B cell (primary cell): ENCODE data around the gene GARRE1. TPM values are rescaled to one million over a fixed set of nuclear protein-coding genes. Genes with fewer than 3 reads are reported as not detected.
"Not testable (repeated sequence)": the region's sequence is repeated elsewhere in the genome, so short reads cannot be mapped to it uniquely, and the experiment has no call there.

Experiments
- ATAC-seq: fragments of 200-7000 bp; cut with Tn5 transposase; one replicate; pipeline ENCODE4 v1.10.0; 2021; ENCODE audit warnings: low read depth, mild to moderate bottlenecking, moderate number of reproducible peaks, moderate library complexity
- CTCF ChIA-PET: fragments of 350-600 bp; sonication (Branson Sonifier 250); formaldehyde crosslinking; loops from one replicate; lab custom pipeline; 2021; ENCODE audit warnings: antibody characterized with exemption, inconsistent platforms; lab: Charles Lee
- POLR2A ChIA-PET: fragments of 350-600 bp; sonication (Branson Sonifier 250); formaldehyde crosslinking; loops from one replicate; lab custom pipeline; 2021; ENCODE audit warnings: antibody characterized with exemption; lab: Charles Lee
- DNase-seq: peaks from one replicate; pipeline ENCODE4 v3.0.0; 2013
- H2AFZ ChIP-seq: 2 replicates; pipeline ENCODE4 v1.6.1; 2012; ENCODE audit warnings: mild to moderate bottlenecking, low read depth, low read length; ENCODE audit not compliant: insufficient read depth, poor library complexity, severe bottlenecking
- H3K27ac ChIP-seq, 2 donors: 1 replicate in 1 of 2; 2 replicates in 1 of 2; pipeline ENCODE4 v1.5.1; 2012 to 2013; ENCODE audit warnings: low read length in 2 of 2, mild to moderate bottlenecking in 2 of 2, moderate library complexity in 1 of 2
- H3K27me3 ChIP-seq, 4 experiments: fragments of 200-600 bp in 1 of 4; sonication (generic) in 1 of 4; replicated peaks in 1 of 4; 1 replicate in 2 of 4; 2 replicates in 2 of 4; pipeline versions ENCODE4 v1.6.1 to v1.7.0; 2013 to 2016; ENCODE audit warnings: low read length in 3 of 4, mild to moderate bottlenecking in 2 of 4, mixed read lengths in 1 of 4, moderate library complexity in 1 of 4; ENCODE audit not compliant: insufficient read depth in 4 of 4, control insufficient read depth in 3 of 4; ENCODE audit errors: control extremely low read depth in 1 of 4
- H3K36me3 ChIP-seq, 2 experiments: replicated peaks in 1 of 2; 1 replicate in 1 of 2; 2 replicates in 1 of 2; pipeline versions ENCODE4 v1.6.1 to v1.7.1; 2013; ENCODE audit warnings: low read length in 1 of 2; ENCODE audit not compliant: insufficient read depth in 2 of 2, control insufficient read depth in 1 of 2; ENCODE audit errors: control extremely low read depth in 1 of 2, extremely low read depth in 1 of 2
- H3K4me1 ChIP-seq, 2 donors: fragments of 200-600 bp in 1 of 2; sonication (generic) in 1 of 2; 1 replicate in 1 of 2; 2 replicates in 1 of 2; pipeline versions ENCODE4 v1.5.1 to v1.6.1; 2013 to 2017; ENCODE audit warnings: low read length in 2 of 2; ENCODE audit not compliant: control insufficient read depth in 2 of 2, insufficient read depth in 2 of 2
- H3K4me2 ChIP-seq: replicated peaks from 2 replicates; pipeline ENCODE3; 2012; ENCODE audit warnings: mild to moderate bottlenecking, low read depth, low read length; ENCODE audit not compliant: poor library complexity, severe bottlenecking
- H3K4me3 ChIP-seq, 5 experiments: fragments of 200-600 bp in 1 of 5; sonication (generic) in 1 of 5; 1 replicate in 3 of 5; 2 replicates in 2 of 5; pipeline versions ENCODE4 v1.5.1 to v1.7.0; 2011 to 2016; ENCODE audit warnings: low read length in 4 of 5, mild to moderate bottlenecking in 4 of 5, low read depth in 2 of 5, control low read depth in 1 of 5, moderate library complexity in 1 of 5; ENCODE audit not compliant: insufficient read depth in 1 of 5; ENCODE audit errors: control extremely low read depth in 1 of 5, extremely low read depth in 1 of 5
- H3K79me2 ChIP-seq: fragments of 200-600 bp; sonication (generic); one replicate; pipeline ENCODE4 v1.6.0; 2016; ENCODE audit warnings: low read length; ENCODE audit not compliant: control insufficient read depth, insufficient read depth
- H3K9ac ChIP-seq: fragments of 200-600 bp; sonication (generic); 2 replicates; pipeline ENCODE4 v1.6.1; 2017; ENCODE audit warnings: mild to moderate bottlenecking, low read length, moderate library complexity
- H3K9me3 ChIP-seq, 3 donors: one replicate each; pipeline versions ENCODE4 v1.6.1 to v1.7.1; 2013; ENCODE audit warnings: low read length in 2 of 3; ENCODE audit not compliant: control insufficient read depth in 2 of 3, insufficient read depth in 1 of 3; ENCODE audit errors: control extremely low read depth in 1 of 3
- H4K20me1 ChIP-seq: 2 replicates; pipeline ENCODE4 v1.6.0; 2012; ENCODE audit warnings: mild to moderate bottlenecking, low read length; ENCODE audit not compliant: insufficient read depth, control insufficient read depth, poor library complexity, severe bottlenecking
- H3K27ac Mint-ChIP-seq: one replicate; pipeline ENCODE4 v1.8.0; 2021; ENCODE audit warnings: mixed read lengths
- H3K27me3 Mint-ChIP-seq: one replicate; pipeline ENCODE4 v1.8.0; 2021; ENCODE audit warnings: mixed read lengths
- H3K4me1 Mint-ChIP-seq: one replicate; pipeline ENCODE4 v1.8.0; 2021; ENCODE audit warnings: mixed read lengths
- H3K4me3 Mint-ChIP-seq: one replicate; pipeline ENCODE4 v1.8.0; 2021; ENCODE audit warnings: mixed read lengths
- H3K9me3 Mint-ChIP-seq: one replicate; pipeline ENCODE4 v1.8.0; 2022; ENCODE audit warnings: mixed read lengths; ENCODE audit not compliant: insufficient read depth
- EZH2 ChIP-seq: IDR thresholded peaks from 2 replicates; pipeline ENCODE4 v1.6.1; 2012; ENCODE audit warnings: borderline replicate concordance, low read depth, mild to moderate bottlenecking, moderate library complexity, low read length; ENCODE audit not compliant: insufficient read depth, poor library complexity, severe bottlenecking
- WGBS: methylation state at CpG from one replicate; pipeline ENCODE4 v1.1.5; 2013; ENCODE audit warnings: missing lambda C conversion rate; ENCODE audit not compliant: insufficient coverage; 5-methylcytosine and 5-hydroxymethylcytosine counted together
- intact Hi-C: fragments of 100-400 bp; cut with micrococcal nuclease; formaldehyde crosslinking; loops from one replicate; pipeline ENCODE4 v1.10.0; 2022
- polyA plus RNA-seq: library from polyadenylated mRNA; depleted of rRNA; stranded (reverse); fragments of >200 nt; gene quantifications from 2 replicates; pipeline ENCODE4 v1.2.3, GENCODE V29; 2012
- total RNA-seq, 2 donors: library from RNA; stranded (reverse); fragments of 120-200 nt in 1 of 2; gene quantifications; 1 replicate in 1 of 2; 2 replicates in 1 of 2; pipeline versions ENCODE4 v1.2.3 to v1.2.4, GENCODE V29; 2013 to 2022
- TF ChIP-seq, protein P1 (sequence below): fragments of 200-600 bp; IDR thresholded peaks from one replicate; pipeline ENCODE4 v1.8.0; 2022; ENCODE audit warnings: antibody characterized with exemption, mild to moderate bottlenecking

The GARRE1 gene
- total and polyA plus RNA-seq, 2 donors (not counting 1 experiment from before 2014, with no cell fraction given) = 26.3 to 55.6 TPM

DNA sequence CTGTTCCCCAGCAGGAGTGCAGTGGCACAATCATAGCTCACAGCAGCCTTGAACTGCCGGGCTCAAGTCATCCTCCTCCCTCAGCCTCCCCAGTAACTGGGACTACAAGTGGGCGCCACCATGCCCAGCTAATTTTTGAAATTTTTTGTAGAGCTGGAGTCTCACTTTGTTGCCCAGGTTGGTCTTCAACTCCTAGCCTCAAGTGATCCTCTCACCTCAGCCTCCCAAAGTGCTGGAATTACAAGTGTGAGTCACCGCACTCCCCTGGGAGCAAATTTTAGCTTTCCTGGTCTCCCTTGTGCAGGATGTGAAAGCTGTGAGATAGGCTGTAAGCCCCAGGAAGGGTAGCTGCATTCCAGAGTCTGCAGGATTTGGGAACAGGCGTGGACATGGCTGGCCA, 5.4 kb upstream of the GARRE1 start:
- H3K4me2 ChIP-seq = no peak overlapping the region
- peaks cover 5% of the 10 kb centered on the region for H3K79me2 ChIP-seq
- H3K27me3 ChIP-seq = no peaks in the 10 kb centered on the region
- TF ChIP-seq, protein P1, sequence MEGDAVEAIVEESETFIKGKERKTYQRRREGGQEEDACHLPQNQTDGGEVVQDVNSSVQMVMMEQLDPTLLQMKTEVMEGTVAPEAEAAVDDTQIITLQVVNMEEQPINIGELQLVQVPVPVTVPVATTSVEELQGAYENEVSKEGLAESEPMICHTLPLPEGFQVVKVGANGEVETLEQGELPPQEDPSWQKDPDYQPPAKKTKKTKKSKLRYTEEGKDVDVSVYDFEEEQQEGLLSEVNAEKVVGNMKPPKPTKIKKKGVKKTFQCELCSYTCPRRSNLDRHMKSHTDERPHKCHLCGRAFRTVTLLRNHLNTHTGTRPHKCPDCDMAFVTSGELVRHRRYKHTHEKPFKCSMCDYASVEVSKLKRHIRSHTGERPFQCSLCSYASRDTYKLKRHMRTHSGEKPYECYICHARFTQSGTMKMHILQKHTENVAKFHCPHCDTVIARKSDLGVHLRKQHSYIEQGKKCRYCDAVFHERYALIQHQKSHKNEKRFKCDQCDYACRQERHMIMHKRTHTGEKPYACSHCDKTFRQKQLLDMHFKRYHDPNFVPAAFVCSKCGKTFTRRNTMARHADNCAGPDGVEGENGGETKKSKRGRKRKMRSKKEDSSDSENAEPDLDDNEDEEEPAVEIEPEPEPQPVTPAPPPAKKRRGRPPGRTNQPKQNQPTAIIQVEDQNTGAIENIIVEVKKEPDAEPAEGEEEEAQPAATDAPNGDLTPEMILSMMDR = no peak
- TF ChIP-seq EZH2 = no peak
- Mint-ChIP-seq H3K4me3 (no peak overlapping the region), H3K27ac (no peak overlapping the region), H3K27me3 (no peaks in the 10 kb centered on the region), H3K4me1 (peaks cover 7% of the 10 kb centered on the region), H3K9me3 (no peaks in the 10 kb centered on the region)
- DNase-seq = no peak
- intact Hi-C loops = no loop called here
- peaks cover 5 to 8% of the 10 kb centered on the region in 2 donors for H3K4me1 ChIP-seq
- no peak overlapping the region for H2AFZ ChIP-seq
- no peak overlapping the region for H3K4me3 ChIP-seq
- no peak overlapping the region for H3K27ac ChIP-seq
- no peak for ATAC-seq
- no peak overlapping the region for H3K9ac ChIP-seq
- ChIA-PET POLR2A (no interaction called here), CTCF (interaction anchor here (0.5 to 1.3 kb wide), 3 partner anchors 43 to 77 kb away, joined by 3 read pairs; no protein-coding TSS in a partner anchor)
- WGBS = 70% methylated on average over 3 of the region's 4 CpGs
- no peaks in the 10 kb centered on the region for H3K36me3 ChIP-seq
- no peaks in the 10 kb centered on the region for H4K20me1 ChIP-seq
- no peaks in the 10 kb centered on the region for H3K9me3 ChIP-seq

DNA sequence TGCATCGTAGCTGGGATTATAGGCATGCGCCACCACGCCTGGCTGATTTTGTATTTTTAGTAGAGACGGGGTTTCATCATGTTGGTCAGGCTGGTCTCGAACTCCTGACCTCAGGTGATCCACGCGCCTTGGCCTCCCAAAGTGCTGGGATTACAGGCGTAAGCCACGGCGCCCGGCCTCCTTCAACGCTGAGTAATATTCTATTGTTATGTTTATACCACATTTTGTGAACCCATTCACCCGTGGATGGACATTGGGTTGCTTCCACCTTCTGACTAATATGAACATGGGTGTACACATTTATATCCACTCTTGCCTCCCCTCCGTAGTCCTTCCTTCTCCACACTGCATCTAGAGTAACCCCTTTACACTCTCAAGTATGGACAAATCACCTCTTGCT, 1.2 kb upstream of the GARRE1 start:
- DNase-seq = not testable (repeated sequence)
- POLR2A ChIA-PET = interaction anchor here (0.7 kb wide), 1 partner anchor 17 kb away, joined by 5 read pairs; no protein-coding TSS in a partner anchor

DNA sequence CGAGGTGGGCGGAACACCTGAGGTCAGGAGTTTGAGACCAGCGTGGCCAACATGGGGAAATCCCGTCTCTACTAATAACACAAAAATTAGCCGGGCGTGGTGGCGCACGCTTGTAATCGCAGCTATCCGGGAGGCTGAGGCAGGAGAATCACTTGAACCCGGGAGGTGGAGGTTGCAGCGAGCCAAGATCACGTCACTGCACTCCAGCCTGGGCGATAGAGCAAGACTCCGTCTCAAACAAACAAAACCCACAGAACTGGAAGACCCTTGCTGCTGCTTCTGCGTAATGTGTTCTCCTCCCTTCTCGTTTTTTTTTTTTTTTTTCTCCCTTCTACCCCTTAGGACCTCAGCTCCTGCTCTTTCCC, 691 bp upstream of the GARRE1 start:
- POLR2A ChIA-PET = interaction anchor here (0.6 to 0.8 kb wide), 3 partner anchors 16 to 80 kb away, joined by 3 to 5 read pairs (median 5); no protein-coding TSS in a partner anchor

More for the DNA sequence above, 1.2 kb upstream of the GARRE1 start:
- peak overlapping the region; percentile 84 for H3K4me2 ChIP-seq
- H3K36me3 ChIP-seq, H4K20me1 ChIP-seq, H3K27me3 Mint-ChIP-seq, H3K27ac ChIP-seq, H3K27me3 ChIP-seq, H3K9me3 ChIP-seq, H3K9me3 Mint-ChIP-seq, CTCF ChIA-PET, ATAC-seq: not testable (repeated sequence)
- H3K4me3 ChIP-seq = peak overlapping the region in 1 of 5 experiments; percentile 86
- H2AFZ ChIP-seq = peak overlapping the region; percentile 86
- H3K79me2 ChIP-seq = peaks cover 44% of the 10 kb centered on the region
- Mint-ChIP-seq H3K27ac (peak overlapping the region; percentile 97), H3K4me3 (peak overlapping the region; percentile 95), H3K4me1 (peaks cover 27% of the 10 kb centered on the region)
- WGBS = 89% methylated on average over 5 of the region's 14 CpGs
- peak overlapping the region; percentile 87 for H3K9ac ChIP-seq
- intact Hi-C loops = loop anchor here (5.0 to 10.0 kb wide), 2 partner anchors 78 to 84 kb away; partner anchors contain the start of gene LSM14A
- peaks cover 13 to 22% of the 10 kb centered on the region in 2 donors for H3K4me1 ChIP-seq

More for the DNA sequence above, 691 bp upstream of the GARRE1 start:
- H3K27me3 Mint-ChIP-seq, H3K9me3 Mint-ChIP-seq, ATAC-seq, CTCF ChIA-PET, H3K9me3 ChIP-seq, DNase-seq, H3K36me3 ChIP-seq, H4K20me1 ChIP-seq, H3K27me3 ChIP-seq: not testable (repeated sequence)
- Mint-ChIP-seq H3K27ac (peak overlapping the region; percentile 97), H3K4me3 (peak overlapping the region; percentile 95), H3K4me1 (peaks cover 28% of the 10 kb centered on the region)
- Histone ChIP-seq H2AFZ (peak overlapping the region; percentile 86), H3K4me3 (peak overlapping the region; percentile 83 to 93 (median 86)), H3K79me2 (peaks cover 49% of the 10 kb centered on the region), H3K27ac (peak overlapping the region; percentile 91 to 92), H3K4me1 (peaks cover 13 to 22% of the 10 kb centered on the region in 2 donors), H3K4me2 (peak overlapping the region; percentile 84), H3K9ac (peak overlapping the region; percentile 87)
- WGBS = 53% methylated on average over 16 of the region's 17 CpGs
- intact Hi-C loops = loop anchor here (1.0 to 10.0 kb wide), 3 partner anchors 17 to 84 kb away; partner anchors contain the start of gene LSM14A
